ENCODE results near the gene CORO7.

DNA sequence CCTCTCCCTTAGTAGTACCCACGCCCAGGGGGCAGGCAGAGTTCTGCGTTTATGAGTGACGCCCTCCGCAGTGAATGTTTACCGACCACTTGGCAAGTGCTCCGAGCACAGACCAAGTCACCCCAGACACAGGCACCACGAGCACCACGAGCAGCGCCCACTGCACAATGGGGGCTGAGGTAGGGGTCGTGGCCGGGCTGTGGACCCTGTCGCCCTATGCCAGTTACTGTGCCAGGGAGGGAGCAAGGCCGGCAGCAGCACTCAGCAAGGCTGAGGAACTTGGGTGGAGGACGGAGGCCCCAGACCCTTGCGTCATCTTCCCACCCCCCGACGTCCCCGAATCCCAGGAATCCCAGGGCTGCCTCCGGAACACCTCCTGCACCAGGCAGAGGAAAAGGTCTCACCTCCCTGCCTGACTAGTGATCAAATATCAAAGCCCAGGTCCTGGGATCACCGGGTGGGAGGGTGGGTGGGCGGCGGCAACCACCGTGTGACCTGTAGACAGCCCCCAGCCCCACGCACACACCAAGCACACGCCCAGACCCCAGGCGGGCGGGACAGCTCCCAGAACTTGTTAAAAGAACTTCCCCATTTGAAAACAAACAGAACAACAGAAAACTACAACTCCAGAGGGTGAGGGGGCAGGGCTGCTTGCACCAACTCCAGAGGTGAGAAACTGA lies 39.4 kb downstream of the CORO7 start:
- TF ChIP-seq EZH2 (IDR thresholded peaks at IDR 0.05) (no peak), POLR2AphosphoS5 (IDR thresholded peaks at IDR 0.05; ENCODE audit: borderline replicate concordance, low read depth, low read length) (no peak), FOXP2 (optimal IDR thresholded peaks at IDR 0.05; ENCODE audit: control extremely low read depth, extremely low read length, insufficient read depth) (no peak)

All from SK-N-MC (cell line).